ENCODE data around the gene TNS1.

DNA sequence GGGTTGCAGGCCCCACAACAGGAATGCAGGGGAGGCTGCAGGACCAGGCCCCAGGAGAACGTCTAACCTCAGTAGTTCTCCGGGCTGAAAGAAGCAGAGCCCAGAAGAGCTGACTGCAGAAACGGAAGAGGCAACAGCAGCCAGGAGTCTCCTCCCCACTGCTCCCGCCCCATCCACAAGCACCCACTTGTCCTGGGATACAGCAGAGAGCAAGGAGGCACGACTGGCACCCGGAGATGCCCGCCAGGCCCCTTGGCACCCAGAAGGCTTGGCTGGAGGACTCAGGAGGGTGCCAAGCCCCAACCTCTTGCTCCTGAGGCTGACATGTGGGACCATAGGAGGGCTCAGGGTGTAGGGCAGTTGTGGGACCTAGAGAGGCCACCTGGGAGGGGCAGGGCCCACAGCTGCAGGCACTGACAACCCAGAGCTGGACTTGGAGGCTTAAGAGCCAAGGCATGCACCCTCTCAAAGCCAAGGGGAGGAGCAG lies 29.0 kb upstream of the TNS1 start:
- no peak for TF ChIP-seq EZH2 (IDR thresholded peaks at IDR 0.05; ENCODE audit: insufficient read depth, low read length)
- TF ChIP-seq, protein P1, sequence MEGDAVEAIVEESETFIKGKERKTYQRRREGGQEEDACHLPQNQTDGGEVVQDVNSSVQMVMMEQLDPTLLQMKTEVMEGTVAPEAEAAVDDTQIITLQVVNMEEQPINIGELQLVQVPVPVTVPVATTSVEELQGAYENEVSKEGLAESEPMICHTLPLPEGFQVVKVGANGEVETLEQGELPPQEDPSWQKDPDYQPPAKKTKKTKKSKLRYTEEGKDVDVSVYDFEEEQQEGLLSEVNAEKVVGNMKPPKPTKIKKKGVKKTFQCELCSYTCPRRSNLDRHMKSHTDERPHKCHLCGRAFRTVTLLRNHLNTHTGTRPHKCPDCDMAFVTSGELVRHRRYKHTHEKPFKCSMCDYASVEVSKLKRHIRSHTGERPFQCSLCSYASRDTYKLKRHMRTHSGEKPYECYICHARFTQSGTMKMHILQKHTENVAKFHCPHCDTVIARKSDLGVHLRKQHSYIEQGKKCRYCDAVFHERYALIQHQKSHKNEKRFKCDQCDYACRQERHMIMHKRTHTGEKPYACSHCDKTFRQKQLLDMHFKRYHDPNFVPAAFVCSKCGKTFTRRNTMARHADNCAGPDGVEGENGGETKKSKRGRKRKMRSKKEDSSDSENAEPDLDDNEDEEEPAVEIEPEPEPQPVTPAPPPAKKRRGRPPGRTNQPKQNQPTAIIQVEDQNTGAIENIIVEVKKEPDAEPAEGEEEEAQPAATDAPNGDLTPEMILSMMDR (IDR thresholded peaks at IDR 0.05; ENCODE audit: insufficient read depth, low read depth, low read length): no peak
